ENCODE measurements around the gene CATSPERZ. TPM values are rescaled to one million over a fixed set of nuclear protein-coding genes. Genes with fewer than 3 reads are reported as not detected.

The CATSPERZ gene
- total RNA-seq, 1 donor: not detected

- no peaks in the 10 kb centered on the region for H3K79me2 ChIP-seq (ENCODE audit: insufficient read depth, low read length)
- no peak overlapping the region for H3K4me3 ChIP-seq (ENCODE audit: insufficient read depth, low read length)
- no peak overlapping the region for H3K4me2 ChIP-seq (ENCODE audit: insufficient read depth, low read length)
- no peaks in the 10 kb centered on the region for H3K36me3 ChIP-seq (ENCODE audit: insufficient read depth, low read length)
- no peak overlapping the region for H3K27ac ChIP-seq (ENCODE audit: low read depth, low read length)
- no peaks in the 10 kb centered on the region for H3K4me1 ChIP-seq (ENCODE audit: insufficient read depth, low read length)
- peak; percentile 62 for DNase-seq (ENCODE audit: insufficient read length, low spot score, missing footprints)
- no peaks in the 10 kb centered on the region for H4K20me1 ChIP-seq (ENCODE audit: insufficient read depth, low read length)
- no peaks in the 10 kb centered on the region for H3K27me3 ChIP-seq (ENCODE audit: insufficient read depth, low read length)
- no peaks in the 10 kb centered on the region for H3K9me3 ChIP-seq (ENCODE audit: low read depth, low read length)
- H2AFZ ChIP-seq (ENCODE audit: low read length): no peak overlapping the region
- TF ChIP-seq, protein P1, sequence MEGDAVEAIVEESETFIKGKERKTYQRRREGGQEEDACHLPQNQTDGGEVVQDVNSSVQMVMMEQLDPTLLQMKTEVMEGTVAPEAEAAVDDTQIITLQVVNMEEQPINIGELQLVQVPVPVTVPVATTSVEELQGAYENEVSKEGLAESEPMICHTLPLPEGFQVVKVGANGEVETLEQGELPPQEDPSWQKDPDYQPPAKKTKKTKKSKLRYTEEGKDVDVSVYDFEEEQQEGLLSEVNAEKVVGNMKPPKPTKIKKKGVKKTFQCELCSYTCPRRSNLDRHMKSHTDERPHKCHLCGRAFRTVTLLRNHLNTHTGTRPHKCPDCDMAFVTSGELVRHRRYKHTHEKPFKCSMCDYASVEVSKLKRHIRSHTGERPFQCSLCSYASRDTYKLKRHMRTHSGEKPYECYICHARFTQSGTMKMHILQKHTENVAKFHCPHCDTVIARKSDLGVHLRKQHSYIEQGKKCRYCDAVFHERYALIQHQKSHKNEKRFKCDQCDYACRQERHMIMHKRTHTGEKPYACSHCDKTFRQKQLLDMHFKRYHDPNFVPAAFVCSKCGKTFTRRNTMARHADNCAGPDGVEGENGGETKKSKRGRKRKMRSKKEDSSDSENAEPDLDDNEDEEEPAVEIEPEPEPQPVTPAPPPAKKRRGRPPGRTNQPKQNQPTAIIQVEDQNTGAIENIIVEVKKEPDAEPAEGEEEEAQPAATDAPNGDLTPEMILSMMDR (IDR thresholded peaks at IDR 0.05; ENCODE audit: extremely low read depth, low read depth, low read length): no peak
These were observed 49.2 kb downstream of the CATSPERZ start for GRCh38 chr11:64349404-64349803.

GRCh38 chr11:64351136-64351631, 51.0 kb downstream of the CATSPERZ start:
- Histone ChIP-seq H3K36me3 (ENCODE audit: insufficient read depth, low read length) (no peaks in the 10 kb centered on the region), H3K4me2 (ENCODE audit: insufficient read depth, low read length) (no peak overlapping the region), H3K9me3 (ENCODE audit: low read depth, low read length) (no peaks in the 10 kb centered on the region), H3K79me2 (ENCODE audit: insufficient read depth, low read length) (no peaks in the 10 kb centered on the region), H3K27me3 (ENCODE audit: insufficient read depth, low read length) (no peaks in the 10 kb centered on the region), H3K4me1 (ENCODE audit: insufficient read depth, low read length) (peaks cover 6% of the 10 kb centered on the region), H3K4me3 (ENCODE audit: insufficient read depth, low read length) (no peak overlapping the region), H2AFZ (ENCODE audit: low read length) (no peak overlapping the region), H4K20me1 (ENCODE audit: insufficient read depth, low read length) (no peaks in the 10 kb centered on the region), H3K27ac (ENCODE audit: low read depth, low read length) (no peak overlapping the region)
- DNase-seq (ENCODE audit: insufficient read length, low spot score, missing footprints): no peak
- TF ChIP-seq, protein P1 (IDR thresholded peaks at IDR 0.05; ENCODE audit: extremely low read depth, low read depth, low read length): no peak

DNA sequence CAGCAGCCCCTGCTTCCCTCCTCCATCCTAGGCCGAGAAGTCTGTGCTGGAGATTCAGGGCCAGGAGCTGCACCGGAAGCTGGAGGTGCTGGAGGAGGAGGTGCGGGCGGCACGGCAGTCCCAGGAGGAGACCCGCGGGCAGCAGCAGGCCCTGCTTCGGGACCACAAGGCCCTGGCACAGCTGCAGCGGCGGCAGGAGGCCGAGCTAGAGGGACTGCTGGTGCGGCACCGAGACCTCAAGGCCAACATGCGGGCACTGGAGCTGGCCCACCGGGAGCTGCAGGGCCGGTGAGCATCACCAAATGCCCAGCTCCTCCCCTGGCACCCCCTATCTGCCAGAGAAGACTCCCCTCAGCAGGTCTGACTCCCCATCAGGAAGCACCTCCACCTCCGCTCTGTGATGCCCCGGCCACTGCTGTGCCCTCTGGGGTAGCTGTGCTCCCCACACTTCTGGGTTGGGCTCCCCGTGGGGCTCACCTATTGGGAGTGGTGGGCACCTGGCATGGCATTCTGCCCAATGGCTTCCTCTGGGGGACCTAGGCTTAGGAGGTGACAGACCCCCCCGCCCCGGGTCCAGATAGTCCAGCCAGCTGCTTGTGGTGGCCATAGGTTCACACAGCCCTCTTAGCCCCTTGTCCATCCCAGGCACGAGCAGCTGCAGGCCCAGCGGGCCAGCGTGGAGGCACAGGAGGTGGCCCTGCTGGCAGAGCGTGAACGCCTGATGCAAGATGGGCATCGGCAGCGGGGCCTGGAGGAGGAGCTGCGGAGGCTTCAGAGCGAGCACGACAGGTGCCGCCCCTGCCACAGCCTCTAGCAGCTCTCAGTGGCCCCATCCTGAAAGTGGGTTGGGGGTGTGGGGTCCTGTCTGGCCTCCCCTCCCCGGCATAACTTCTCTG, 52.2 kb downstream of the CATSPERZ start:
- Histone ChIP-seq H3K36me3 (ENCODE audit: insufficient read depth, low read length) (no peaks in the 10 kb centered on the region), H3K27ac (ENCODE audit: low read depth, low read length) (no peak overlapping the region), H3K79me2 (ENCODE audit: insufficient read depth, low read length) (no peaks in the 10 kb centered on the region), H4K20me1 (ENCODE audit: insufficient read depth, low read length) (no peaks in the 10 kb centered on the region), H3K4me2 (ENCODE audit: insufficient read depth, low read length) (no peak overlapping the region), H3K4me1 (ENCODE audit: insufficient read depth, low read length) (peaks cover 6% of the 10 kb centered on the region), H3K9me3 (ENCODE audit: low read depth, low read length) (no peaks in the 10 kb centered on the region), H3K27me3 (ENCODE audit: insufficient read depth, low read length) (no peaks in the 10 kb centered on the region), H2AFZ (ENCODE audit: low read length) (no peak overlapping the region), H3K4me3 (ENCODE audit: insufficient read depth, low read length) (no peak overlapping the region)
- DNase-seq (ENCODE audit: insufficient read length, low spot score, missing footprints): no peak
- TF ChIP-seq, protein P1 (IDR thresholded peaks at IDR 0.05; ENCODE audit: extremely low read depth, low read depth, low read length): no peak

GRCh38 chr11:64352995-64353714, 53.0 kb downstream of the CATSPERZ start:
- Histone ChIP-seq H3K27me3 (ENCODE audit: insufficient read depth, low read length) (no peaks in the 10 kb centered on the region), H3K36me3 (ENCODE audit: insufficient read depth, low read length) (no peaks in the 10 kb centered on the region), H3K4me2 (ENCODE audit: insufficient read depth, low read length) (no peak overlapping the region), H3K79me2 (ENCODE audit: insufficient read depth, low read length) (peaks cover under 1% of the 10 kb centered on the region), H4K20me1 (ENCODE audit: insufficient read depth, low read length) (no peaks in the 10 kb centered on the region), H3K9me3 (ENCODE audit: low read depth, low read length) (no peaks in the 10 kb centered on the region), H3K4me3 (ENCODE audit: insufficient read depth, low read length) (no peak overlapping the region), H3K27ac (ENCODE audit: low read depth, low read length) (no peak overlapping the region), H2AFZ (ENCODE audit: low read length) (no peak overlapping the region), H3K4me1 (ENCODE audit: insufficient read depth, low read length) (peaks cover 11% of the 10 kb centered on the region)
- DNase-seq (ENCODE audit: insufficient read length, low spot score, missing footprints): no peak
- TF ChIP-seq, protein P1 (IDR thresholded peaks at IDR 0.05; ENCODE audit: extremely low read depth, low read depth, low read length): no peak

Data from osteoblast (primary cell).